GM19099 (cell line): ENCODE results near the gene RIT1.

Source experiments
- POLR2A ChIP-seq: IDR thresholded peaks from 3 replicates; pipeline ENCODE4 v1.6.1; 2011; ENCODE audit warnings: low read depth; ENCODE audit not compliant: insufficient read length; ENCODE audit errors: extremely low read depth

The RIT1 gene

GRCh38 chr1:155940993-155941844 is 30.1 kb upstream of the RIT1 start, which contains the start of gene RXFP4:
RXFP4 (plus strand) TSS chr1:155941638; CDS start chr1:155941710, 72 bp downstream.
- peak; percentile 40 for TF ChIP-seq POLR2A

GRCh38 chr1:155940482-155940992 is 29.4 kb upstream of the RIT1 start:
- TF ChIP-seq POLR2A = no peak

- no peak for TF ChIP-seq POLR2A
Observed at GRCh38 chr1:155938220-155938627, 27.1 kb upstream of the RIT1 start.

GRCh38 chr1:155934936-155935590 is 23.9 kb upstream of the RIT1 start:
- TF ChIP-seq POLR2A = no peak

- TF ChIP-seq POLR2A = peak; percentile 97
Observed at GRCh38 chr1:155934097-155934935, 23.2 kb upstream of the RIT1 start, which contains the start of gene KHDC4. KHDC4 (minus strand) TSS chr1:155934413; CDS start chr1:155934373, 40 bp downstream.

GRCh38 chr1:155933591-155934096 is 22.5 kb upstream of the RIT1 start:
- no peak for TF ChIP-seq POLR2A

- TF ChIP-seq POLR2A = no peak
Observed at GRCh38 chr1:155932487-155932886, 21.3 kb upstream of the RIT1 start.

GRCh38 chr1:155932081-155932480 is 20.9 kb upstream of the RIT1 start:
- TF ChIP-seq POLR2A = no peak

- TF ChIP-seq POLR2A = no peak
Observed at GRCh38 chr1:155931332-155932038, 20.3 kb upstream of the RIT1 start.

GRCh38 chr1:155929057-155929456 is 17.9 kb upstream of the RIT1 start:
- TF ChIP-seq POLR2A = no peak

- TF ChIP-seq POLR2A = no peak
Observed at GRCh38 chr1:155925506-155925905, 14.4 kb upstream of the RIT1 start.

- TF ChIP-seq POLR2A = no peak
Observed at GRCh38 chr1:155920717-155921116, 9.6 kb upstream of the RIT1 start.

- TF ChIP-seq POLR2A = no peak
Observed at GRCh38 chr1:155919801-155920200, 8.7 kb upstream of the RIT1 start.

- TF ChIP-seq POLR2A = no peak
Observed at GRCh38 chr1:155918660-155919059, 7.5 kb upstream of the RIT1 start.
